GM12878 (cell line): ENCODE data around the gene DUOX1. TPM values are rescaled to one million over a fixed set of nuclear protein-coding genes. Genes with fewer than 3 reads are reported as not detected.

Experiments
- ATAC-seq: fragments of 200-7000 bp; cut with Tn5 transposase; 3 replicates; pipeline ENCODE4 v1.9.1; 2020; ENCODE audit warnings: mild to moderate bottlenecking, moderate library complexity
- BruUV-seq: library from RNA; stranded (reverse); fragments of 400-500 nt; replicated peaks from 2 replicates; lab custom pipeline; 2021; lab: Mats Ljungman, UMichigan
- CTCF ChIA-PET: fragments of 300-600 bp; sonication (Branson Sonifier 250); formaldehyde crosslinking; extraction: SDS; loops from one replicate; lab custom pipeline; 2021; ENCODE audit warnings: inconsistent platforms; lab: Yijun Ruan, JAX
- POLR2A ChIA-PET: fragments of 350-600 bp; formaldehyde crosslinking; extraction: SDS; loops from one replicate; lab custom pipeline; 2021; ENCODE audit warnings: inconsistent platforms; lab: Charles Lee
- RAD21 ChIA-PET: fragments of 300-600 bp; sonication (Branson Sonifier 250); formaldehyde crosslinking; loops from one replicate; lab custom pipeline; 2023; ENCODE audit warnings: antibody characterized with exemption; ENCODE audit not compliant: unreplicated experiment; lab: Charles Lee
- SMC1A ChIA-PET: fragments of 300-600 bp; sonication (Branson Sonifier 250); formaldehyde crosslinking; loops from one replicate; lab custom pipeline; 2023; ENCODE audit not compliant: unreplicated experiment, uncharacterized antibody; lab: Charles Lee
- DNase-seq: peaks from one replicate; pipeline ENCODE4 v3.0.0-alpha.2; 2011; ENCODE audit warnings: low read depth, low spot score
- FAIRE-seq: peaks from 3 replicates; lab custom pipeline; 2011; peaks lifted over from hg19 to GRCh38; lab: Jason Lieb, UNC
- H2AFZ ChIP-seq: 2 replicates; pipeline ENCODE4 v1.6.0; 2011; ENCODE audit warnings: low read depth, low read length, control low read depth; ENCODE audit not compliant: control insufficient read depth
- H3K27ac ChIP-seq: 2 replicates; pipeline ENCODE4 v1.5.1; 2011; ENCODE audit warnings: control low read depth; ENCODE audit not compliant: control insufficient read depth, insufficient read depth
- H3K27me3 ChIP-seq, 2 experiments: replicated peaks in 1 of 2; 2 replicates each; pipeline versions ENCODE4 v1.6.0 to v1.6.1; 2011; ENCODE audit warnings: low read length in 1 of 2; ENCODE audit not compliant: control insufficient read depth in 2 of 2, insufficient read depth in 2 of 2
- H3K36me3 ChIP-seq, 2 experiments: 2 replicates each; pipeline ENCODE4 v1.5.1; 2011; ENCODE audit warnings: low read length in 1 of 2; ENCODE audit not compliant: control insufficient read depth in 2 of 2, insufficient read depth in 2 of 2
- H3K4me1 ChIP-seq: 2 replicates; pipeline ENCODE4 v1.6.1; 2011; ENCODE audit warnings: mild to moderate bottlenecking, low read length, moderate library complexity, mixed read lengths; ENCODE audit not compliant: control insufficient read depth, insufficient read depth
- H3K4me2 ChIP-seq: 2 replicates; pipeline ENCODE4 v1.6.0; 2011; ENCODE audit warnings: control low read depth; ENCODE audit not compliant: control insufficient read depth, insufficient read depth
- H3K4me3 ChIP-seq: fragments of 200-600 bp; sonication (generic); 2 replicates; pipeline ENCODE4 v1.5.1; 2016
- H3K79me2 ChIP-seq: 2 replicates; pipeline ENCODE4 v1.6.0; 2011; ENCODE audit warnings: low read length; ENCODE audit not compliant: control insufficient read depth, insufficient read depth
- H3K9ac ChIP-seq: 2 replicates; pipeline ENCODE4 v1.8.0; 2011; ENCODE audit warnings: low read length, control low read depth, mixed read lengths; ENCODE audit not compliant: control insufficient read depth, insufficient read depth
- H3K9me3 ChIP-seq: replicated peaks from 3 replicates; pipeline ENCODE4 v1.5.1; 2011; ENCODE audit warnings: mild to moderate bottlenecking, low read length; ENCODE audit not compliant: control insufficient read depth, insufficient read depth
- H4K20me1 ChIP-seq: 2 replicates; pipeline ENCODE4 v1.6.0; 2011; ENCODE audit not compliant: control insufficient read depth, insufficient read depth
- BMI1 ChIP-seq: fragments of 450-650 bp; IDR thresholded peaks from 2 replicates; pipeline ENCODE4 v1.6.1; 2016; ENCODE audit warnings: mild to moderate bottlenecking, moderate library complexity, borderline replicate concordance
- CEBPZ ChIP-seq: fragments of 150-350 bp; IDR thresholded peaks from 2 replicates; pipeline ENCODE4 v1.6.1; 2016; ENCODE audit warnings: low read depth, low read length
- MTA3 ChIP-seq: IDR thresholded peaks from 2 replicates; pipeline ENCODE4 v1.6.1; 2012; ENCODE audit warnings: low read length, inconsistent platforms, borderline replicate concordance
- NR2C2 ChIP-seq: IDR thresholded peaks from 2 replicates; pipeline ENCODE4 v1.6.1; 2011; ENCODE audit warnings: borderline replicate concordance, low read depth; ENCODE audit not compliant: control insufficient read depth, insufficient read length
- WGBS: methylation state at CpG from one replicate; pipeline ENCODE4 v1.1.6; 2016; ENCODE audit warnings: low lambda C conversion rate; ENCODE audit not compliant: insufficient replicate concordance, insufficient coverage; ENCODE audit errors: missing lambda C conversion rate; 5-methylcytosine and 5-hydroxymethylcytosine counted together
- in situ Hi-C: fragments of 300-500 bp; cut with MboI; formaldehyde crosslinking; loops from 9 replicates; pipeline ENCODE4 v1.14.3; 2018; ENCODE audit warnings: mixed read lengths
- intact Hi-C: fragments of 100-400 bp; cut with micrococcal nuclease; formaldehyde crosslinking; loops from one replicate; pipeline ENCODE4 v1.14.2; 2022; ENCODE audit not compliant: unreplicated experiment
- polyA plus RNA-seq, 11 experiments: library from polyadenylated mRNA; depleted of rRNA in 4 of 11; unstranded in 6 of 11; stranded (reverse) in 5 of 11; fragments of >200 nt; fragmentation: Nextera tagmentation in 4 of 11; fragmentation: Illumina TruSeq in 1 of 11; extraction: Ambion mirVana in 4 of 11; extraction: Trizol in 1 of 11; gene quantifications; 1 replicate in 1 of 11; 2 replicates in 10 of 11; pipeline versions ENCODE4 v1.2.1 to v1.2.3, GENCODE V29; 2011 to 2016; ENCODE audit warnings: inconsistent platforms in 2 of 11, missing spikeins in 2 of 11, low read depth in 1 of 11
- total RNA-seq, 4 experiments: library from RNA; depleted of rRNA in 3 of 4; stranded (reverse); fragments of >200 nt in 3 of 4; fragmentation: Illumina TruSeq in 1 of 4; extraction: Trizol in 1 of 4; gene quantifications; 2 replicates each; pipeline versions ENCODE4 v1.2.1 to v1.2.3, GENCODE V29; 2013 to 2021

DUOX1 gene
- total and polyA plus RNA-seq, 10 of the 15 experiments (the other 5 are each of a cell fraction or from before 2014, with no cell fraction given), result 0.02 to 2.1 (median 0.26) TPM; not detected in 3

GRCh38 chr15:45112143-45112590 is 17.6 kb upstream of the DUOX1 start:
- H3K36me3 ChIP-seq, result no peaks in the 10 kb centered on the region
- H4K20me1 ChIP-seq, result no peaks in the 10 kb centered on the region
- no peaks in the 10 kb centered on the region; the same call in 1 of the 2 replicates for H3K4me1 ChIP-seq
- RAD21 ChIA-PET, result no interaction called here
- no peak overlapping the region for H3K4me3 ChIP-seq
- no peak for ATAC-seq
- intact Hi-C loops (no loop called here), in situ Hi-C loops (loop anchor here (10.0 kb wide), 1 partner anchor 63 kb away; no protein-coding TSS in a partner anchor)
- WGBS, result 13% methylated on average over 13 of the region's 13 CpGs
- no peak overlapping the region for H2AFZ ChIP-seq
- no TSS peak for BruUV-seq
- no peak overlapping the region for H3K4me2 ChIP-seq
- no peak overlapping the region for H3K9ac ChIP-seq
- SMC1A ChIA-PET, result no interaction called here
- no peak for FAIRE-seq
- DNase-seq, result no peak
- no peak for TF ChIP-seq MTA3
- no peak for TF ChIP-seq CEBPZ
- TF ChIP-seq BMI1, result no peak
- TF ChIP-seq NR2C2, result no peak
- H3K79me2 ChIP-seq, result no peaks in the 10 kb centered on the region
- H3K27ac ChIP-seq, result no peak overlapping the region
- POLR2A ChIA-PET, result no interaction called here
- CTCF ChIA-PET, result no interaction called here
- peaks cover 24 to 37% of the 10 kb centered on the region in 2 experiments for H3K27me3 ChIP-seq
- no peaks in the 10 kb centered on the region for H3K9me3 ChIP-seq
